ENCODE results near the gene TRPV5. TPM values are rescaled to one million over a fixed set of nuclear protein-coding genes. Genes with fewer than 3 reads are reported as not detected.

Gene TRPV5
- total RNA-seq, 6 experiments from 2014 or later: not detected

DNA sequence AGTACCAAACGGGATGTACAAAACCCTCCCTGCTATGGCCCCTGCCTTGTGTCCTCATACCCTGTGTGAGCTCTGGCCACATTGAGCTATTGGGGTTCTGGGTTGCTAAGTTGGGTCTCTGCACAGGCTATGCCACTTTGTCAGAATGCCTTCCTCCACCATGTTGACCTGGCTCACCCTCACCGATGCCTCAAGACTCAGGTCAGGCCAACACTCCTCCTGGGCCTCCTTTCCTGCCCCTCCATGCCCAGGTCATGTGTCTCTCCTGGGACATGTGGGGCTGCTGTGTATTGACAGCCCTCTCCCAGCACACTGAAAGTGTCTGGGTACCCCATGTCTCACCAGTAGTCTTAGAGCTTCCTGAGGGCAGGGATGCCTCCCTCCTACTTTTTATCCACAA lies 14.6 kb downstream of the TRPV5 start:
- no peaks in the 10 kb centered on the region for H3K36me3 ChIP-seq
- H3K4me3 ChIP-seq: no peak overlapping the region
- no peak for ATAC-seq
- TF ChIP-seq, protein P1, sequence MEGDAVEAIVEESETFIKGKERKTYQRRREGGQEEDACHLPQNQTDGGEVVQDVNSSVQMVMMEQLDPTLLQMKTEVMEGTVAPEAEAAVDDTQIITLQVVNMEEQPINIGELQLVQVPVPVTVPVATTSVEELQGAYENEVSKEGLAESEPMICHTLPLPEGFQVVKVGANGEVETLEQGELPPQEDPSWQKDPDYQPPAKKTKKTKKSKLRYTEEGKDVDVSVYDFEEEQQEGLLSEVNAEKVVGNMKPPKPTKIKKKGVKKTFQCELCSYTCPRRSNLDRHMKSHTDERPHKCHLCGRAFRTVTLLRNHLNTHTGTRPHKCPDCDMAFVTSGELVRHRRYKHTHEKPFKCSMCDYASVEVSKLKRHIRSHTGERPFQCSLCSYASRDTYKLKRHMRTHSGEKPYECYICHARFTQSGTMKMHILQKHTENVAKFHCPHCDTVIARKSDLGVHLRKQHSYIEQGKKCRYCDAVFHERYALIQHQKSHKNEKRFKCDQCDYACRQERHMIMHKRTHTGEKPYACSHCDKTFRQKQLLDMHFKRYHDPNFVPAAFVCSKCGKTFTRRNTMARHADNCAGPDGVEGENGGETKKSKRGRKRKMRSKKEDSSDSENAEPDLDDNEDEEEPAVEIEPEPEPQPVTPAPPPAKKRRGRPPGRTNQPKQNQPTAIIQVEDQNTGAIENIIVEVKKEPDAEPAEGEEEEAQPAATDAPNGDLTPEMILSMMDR (IDR thresholded peaks at IDR 0.05): no peak
- no peak for TF ChIP-seq POLR2A (IDR thresholded peaks at IDR 0.05)
- H3K27me3 ChIP-seq: no peaks in the 10 kb centered on the region
- H3K27ac ChIP-seq: no peak overlapping the region
- no peaks in the 10 kb centered on the region for H3K4me1 ChIP-seq
- intact Hi-C loops (cut with DNase I): no loop called here
- 66% methylated on average over 2 of the region's 2 CpGs for WGBS (ENCODE audit: insufficient coverage, low coverage, low lambda C conversion rate, missing lambda C conversion rate)
- no peak for DNase-seq
- no peaks in the 10 kb centered on the region for H3K9me3 ChIP-seq

DNA sequence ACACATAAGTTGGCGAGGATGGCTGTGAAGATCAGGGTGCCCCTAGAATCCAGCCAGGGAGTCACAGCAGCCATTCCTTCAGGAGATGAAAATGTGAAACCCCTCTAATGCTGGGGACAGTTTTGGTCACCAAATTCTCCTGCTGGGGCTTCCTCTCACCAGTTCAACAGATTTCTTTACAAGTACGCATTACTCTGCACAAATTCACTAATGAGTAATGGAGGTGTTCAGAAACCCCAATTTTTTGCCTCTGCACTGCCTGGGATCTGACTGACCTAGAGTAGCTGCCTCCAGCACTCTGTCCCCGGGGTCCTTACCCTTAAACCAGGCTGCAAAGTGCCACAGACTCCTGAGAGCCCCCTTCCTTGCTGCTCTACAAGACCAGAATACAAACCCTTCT lies 16.1 kb downstream of the TRPV5 start:
- Histone ChIP-seq H3K4me1 (no peaks in the 10 kb centered on the region), H3K4me3 (no peak overlapping the region), H3K27me3 (no peaks in the 10 kb centered on the region), H3K9me3 (no peaks in the 10 kb centered on the region), H3K27ac (no peak overlapping the region), H3K36me3 (no peaks in the 10 kb centered on the region)
- no peak for TF ChIP-seq POLR2A (IDR thresholded peaks at IDR 0.05)
- TF ChIP-seq, protein P1 (IDR thresholded peaks at IDR 0.05): no peak
- WGBS (ENCODE audit: insufficient coverage, low coverage, low lambda C conversion rate, missing lambda C conversion rate): 50% methylated on average over 3 of the region's 3 CpGs
- intact Hi-C loops (cut with DNase I): no loop called here
- DNase-seq: peak in 1 of 3 donors; percentile 18
- ATAC-seq: no peak

DNA sequence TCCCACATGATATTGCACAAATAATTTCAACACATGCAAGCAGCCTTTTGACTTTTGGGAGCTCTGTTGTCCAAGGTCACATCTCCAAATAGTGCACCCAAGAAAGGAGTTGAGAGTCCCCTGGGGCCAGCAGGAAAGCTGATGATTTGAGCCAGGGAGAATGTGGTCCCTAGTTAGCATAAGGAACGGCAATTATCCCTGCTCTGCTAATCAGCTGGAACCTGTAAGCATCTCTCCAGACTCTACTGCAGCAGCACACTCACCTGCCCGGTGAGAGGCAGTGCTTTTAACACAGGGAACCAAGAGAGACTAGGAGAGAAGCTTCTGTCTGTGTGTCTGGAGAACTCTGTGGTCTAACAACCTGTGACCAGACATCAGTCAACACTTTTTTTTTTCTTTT lies 17.0 kb downstream of the TRPV5 start:
- no peaks in the 10 kb centered on the region for H3K4me1 ChIP-seq
- H3K36me3 ChIP-seq: no peaks in the 10 kb centered on the region
- no peak overlapping the region for H3K4me3 ChIP-seq
- no peak overlapping the region for H3K27ac ChIP-seq
- TF ChIP-seq POLR2A (IDR thresholded peaks at IDR 0.05): no peak
- TF ChIP-seq, protein P1 (IDR thresholded peaks at IDR 0.05): no peak
- intact Hi-C loops (cut with DNase I): no loop called here
- DNase-seq: peak in 1 of 3 donors; percentile 2
- no peaks in the 10 kb centered on the region for H3K27me3 ChIP-seq
- H3K9me3 ChIP-seq: no peaks in the 10 kb centered on the region
- ATAC-seq: no peak
- WGBS (ENCODE audit: insufficient coverage, low coverage, low lambda C conversion rate, missing lambda C conversion rate): no CpG with 5 or more reads among the region's 2 CpGs

DNA sequence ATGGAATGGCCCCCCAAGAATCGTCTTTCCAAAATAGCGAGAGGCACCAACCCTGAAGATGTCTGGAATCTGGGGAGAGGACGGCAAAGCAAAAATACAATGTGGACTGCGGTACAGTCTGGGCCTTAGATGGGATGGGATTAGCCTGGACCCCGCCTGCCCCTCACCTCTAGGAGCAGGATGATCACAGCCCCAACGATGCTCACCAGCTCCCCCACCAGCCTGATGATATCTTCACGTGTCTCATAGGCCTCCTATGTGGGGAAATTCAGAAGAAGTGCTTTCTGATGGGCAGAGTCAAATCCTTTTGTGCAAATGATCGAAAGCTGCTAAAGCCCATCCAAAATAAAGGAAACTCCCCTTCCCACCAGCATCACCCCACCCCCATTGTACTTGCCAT lies 18.2 kb downstream of the TRPV5 start:
- no peaks in the 10 kb centered on the region for H3K36me3 ChIP-seq
- DNase-seq (peak in 1 of 3 donors; percentile 34), ATAC-seq (no peak)
- H3K27me3 ChIP-seq: no peaks in the 10 kb centered on the region
- WGBS (ENCODE audit: insufficient coverage, low coverage, low lambda C conversion rate, missing lambda C conversion rate): 30% methylated on average over 2 of the region's 8 CpGs
- H3K27ac ChIP-seq: no peak overlapping the region
- TF ChIP-seq, protein P1 (IDR thresholded peaks at IDR 0.05): no peak
- TF ChIP-seq POLR2A (IDR thresholded peaks at IDR 0.05): no peak
- no peaks in the 10 kb centered on the region for H3K4me1 ChIP-seq
- H3K9me3 ChIP-seq: no peaks in the 10 kb centered on the region
- intact Hi-C loops (cut with DNase I): no loop called here
- no peak overlapping the region for H3K4me3 ChIP-seq

DNA sequence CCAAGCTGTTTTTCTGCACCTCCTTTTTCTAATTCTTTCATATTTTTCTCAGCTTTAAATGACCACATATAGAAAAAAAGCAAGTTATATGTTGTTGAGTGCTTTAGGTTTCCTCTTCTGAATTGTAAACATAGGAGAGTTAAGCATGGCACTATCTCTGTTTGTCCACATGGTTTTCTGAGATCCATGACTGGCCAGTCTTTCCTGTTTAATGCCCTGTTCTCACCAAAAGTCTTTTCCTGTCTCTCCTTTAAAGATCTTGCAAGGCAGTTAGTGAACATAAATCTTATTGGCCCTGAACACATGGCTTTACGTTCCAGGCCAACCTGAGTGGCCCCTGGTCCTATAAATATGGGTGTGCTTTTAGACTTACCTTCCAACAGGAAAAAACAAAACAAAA lies 19.4 kb downstream of the TRPV5 start:
- DNase-seq: no peak
- Histone ChIP-seq H3K9me3 (no peaks in the 10 kb centered on the region), H3K36me3 (no peaks in the 10 kb centered on the region), H3K4me1 (no peaks in the 10 kb centered on the region), H3K27me3 (no peaks in the 10 kb centered on the region), H3K27ac (no peak overlapping the region), H3K4me3 (no peak overlapping the region)
- intact Hi-C loops (cut with DNase I): no loop called here
- ATAC-seq: no peak
- 33% methylated on average over 1 of the region's 1 CpG for WGBS (ENCODE audit: insufficient coverage, low coverage, low lambda C conversion rate, missing lambda C conversion rate)
- TF ChIP-seq, protein P1 (IDR thresholded peaks at IDR 0.05): no peak
- TF ChIP-seq POLR2A (IDR thresholded peaks at IDR 0.05): no peak
